Mesenchymal stem cell (in vitro differentiated cells and primary cell): ENCODE results near the gene CFAP73. TPM values are rescaled to one million over a fixed set of nuclear protein-coding genes. Genes with fewer than 3 reads are reported as not detected.

ENCODE experiments used
- DNase-seq: peaks from one replicate; pipeline ENCODE4 v3.0.0-alpha.2; 2013
- H2AFZ ChIP-seq: one replicate; pipeline ENCODE4 v1.6.1; 2013; ENCODE audit warnings: low read depth, mild to moderate bottlenecking, control low read depth, inconsistent platforms, low read length, moderate library complexity
- H2AK5ac ChIP-seq: 2 replicates; pipeline ENCODE4 v1.6.1; 2013; ENCODE audit warnings: low read length, moderate library complexity, mild to moderate bottlenecking, inconsistent platforms; ENCODE audit not compliant: severe bottlenecking
- H2BK120ac ChIP-seq: one replicate; pipeline ENCODE4 v1.6.1; 2013; ENCODE audit warnings: low read depth, mild to moderate bottlenecking, inconsistent platforms, low read length, moderate library complexity
- H2BK12ac ChIP-seq, 2 experiments: one replicate each; pipeline ENCODE4 v1.6.1; 2013; ENCODE audit warnings: inconsistent platforms in 2 of 2, low read length in 2 of 2, mild to moderate bottlenecking in 2 of 2, moderate library complexity in 2 of 2, control low read depth in 1 of 2
- H2BK15ac ChIP-seq: one replicate; pipeline ENCODE4 v1.6.1; 2013; ENCODE audit warnings: mild to moderate bottlenecking, low read depth, inconsistent platforms; ENCODE audit not compliant: poor library complexity, severe bottlenecking
- H2BK5ac ChIP-seq: 2 replicates; pipeline ENCODE4 v1.6.1; 2013; ENCODE audit warnings: low read depth, mild to moderate bottlenecking, low read length, control low read depth, inconsistent platforms; ENCODE audit not compliant: poor library complexity, severe bottlenecking
- H3K14ac ChIP-seq, 2 experiments: one replicate each; pipeline ENCODE4 v1.6.1; 2013; ENCODE audit warnings: inconsistent platforms in 2 of 2, low read length in 2 of 2, control low read depth in 1 of 2, mild to moderate bottlenecking in 1 of 2, moderate library complexity in 1 of 2
- H3K18ac ChIP-seq, 2 experiments: one replicate each; pipeline ENCODE4 v1.6.1; 2013; ENCODE audit warnings: inconsistent platforms in 2 of 2, low read length in 2 of 2, control low read depth in 1 of 2, low read depth in 1 of 2, mild to moderate bottlenecking in 1 of 2
- H3K23ac ChIP-seq, 2 experiments: one replicate each; pipeline ENCODE4 v1.6.1; 2013; ENCODE audit warnings: inconsistent platforms in 2 of 2, low read length in 2 of 2, mild to moderate bottlenecking in 2 of 2, moderate library complexity in 2 of 2, control low read depth in 1 of 2
- H3K27ac ChIP-seq: 2 replicates; pipeline ENCODE4 v1.5.1; 2013; ENCODE audit warnings: mild to moderate bottlenecking, moderate library complexity, low read length, control low read depth, inconsistent platforms; ENCODE audit not compliant: poor library complexity, severe bottlenecking
- H3K27me3 ChIP-seq, 2 experiments: 2 replicates each; pipeline versions ENCODE4 v1.6.1 to v1.7.0; 2013; ENCODE audit warnings: low read length in 2 of 2, mild to moderate bottlenecking in 2 of 2, moderate library complexity in 2 of 2, control low read depth in 1 of 2, inconsistent platforms in 1 of 2; ENCODE audit not compliant: control insufficient read depth in 1 of 2, insufficient read depth in 1 of 2
- H3K36me3 ChIP-seq, 2 experiments: 2 replicates each; pipeline versions ENCODE4 v1.6.1 to v1.7.0; 2013; ENCODE audit warnings: low read length in 2 of 2, control low read depth in 1 of 2, inconsistent platforms in 1 of 2, low read depth in 1 of 2, mild to moderate bottlenecking in 1 of 2; ENCODE audit not compliant: insufficient read depth in 2 of 2, control insufficient read depth in 1 of 2
- H3K4ac ChIP-seq, 2 experiments: one replicate each; pipeline ENCODE4 v1.6.1; 2013; ENCODE audit warnings: inconsistent platforms in 2 of 2, low read length in 2 of 2, mild to moderate bottlenecking in 2 of 2, moderate library complexity in 2 of 2, control low read depth in 1 of 2, low read depth in 1 of 2
- H3K4me1 ChIP-seq: 2 replicates; pipeline ENCODE4 v1.6.1; 2013; ENCODE audit warnings: low read depth, low read length, control low read depth; ENCODE audit not compliant: control insufficient read depth, insufficient read depth
- H3K4me2 ChIP-seq: 2 replicates; pipeline ENCODE4 v1.6.1; 2013; ENCODE audit warnings: low read length, mild to moderate bottlenecking, inconsistent platforms; ENCODE audit not compliant: poor library complexity, severe bottlenecking
- H3K4me3 ChIP-seq, 2 experiments: 2 replicates each; pipeline versions ENCODE4 v1.5.1 to v1.7.0; 2013; ENCODE audit warnings: low read length in 2 of 2, mild to moderate bottlenecking in 2 of 2, control low read depth in 1 of 2, low read depth in 1 of 2; ENCODE audit not compliant: insufficient read depth in 1 of 2
- H3K79me1 ChIP-seq: replicated peaks from 2 replicates; pipeline ENCODE4 v1.6.1; 2013; ENCODE audit warnings: mild to moderate bottlenecking, control low read depth, low read length, inconsistent platforms; ENCODE audit not compliant: poor library complexity, severe bottlenecking
- H3K9ac ChIP-seq: 2 replicates; pipeline ENCODE4 v1.7.0; 2013; ENCODE audit warnings: mild to moderate bottlenecking, low read length, moderate library complexity
- H3K9me3 ChIP-seq: 2 replicates; pipeline ENCODE4 v1.7.0; 2013; ENCODE audit warnings: mild to moderate bottlenecking, low read length; ENCODE audit not compliant: control insufficient read depth
- H4K8ac ChIP-seq: one replicate; pipeline ENCODE4 v1.6.1; 2013; ENCODE audit warnings: inconsistent platforms, mild to moderate bottlenecking, low read length, moderate library complexity
- H4K91ac ChIP-seq: one replicate; pipeline ENCODE4 v1.6.1; 2013; ENCODE audit warnings: mild to moderate bottlenecking, low read length, inconsistent platforms
- WGBS: methylation state at CpG from one replicate; pipeline ENCODE4 v1.1.7; 2013; ENCODE audit warnings: mixed read lengths; 5-methylcytosine and 5-hydroxymethylcytosine counted together
- small RNA-seq: library from polyadenylated mRNA; stranded (forward); fragments of <200 nt; extraction: miRNeasy Mini kit (QIAGEN cat#:217004); gene quantifications from one replicate; pipeline ENCODE3, GENCODE V24; 2013; ENCODE audit warnings: low read depth

CFAP73 gene

DNA sequence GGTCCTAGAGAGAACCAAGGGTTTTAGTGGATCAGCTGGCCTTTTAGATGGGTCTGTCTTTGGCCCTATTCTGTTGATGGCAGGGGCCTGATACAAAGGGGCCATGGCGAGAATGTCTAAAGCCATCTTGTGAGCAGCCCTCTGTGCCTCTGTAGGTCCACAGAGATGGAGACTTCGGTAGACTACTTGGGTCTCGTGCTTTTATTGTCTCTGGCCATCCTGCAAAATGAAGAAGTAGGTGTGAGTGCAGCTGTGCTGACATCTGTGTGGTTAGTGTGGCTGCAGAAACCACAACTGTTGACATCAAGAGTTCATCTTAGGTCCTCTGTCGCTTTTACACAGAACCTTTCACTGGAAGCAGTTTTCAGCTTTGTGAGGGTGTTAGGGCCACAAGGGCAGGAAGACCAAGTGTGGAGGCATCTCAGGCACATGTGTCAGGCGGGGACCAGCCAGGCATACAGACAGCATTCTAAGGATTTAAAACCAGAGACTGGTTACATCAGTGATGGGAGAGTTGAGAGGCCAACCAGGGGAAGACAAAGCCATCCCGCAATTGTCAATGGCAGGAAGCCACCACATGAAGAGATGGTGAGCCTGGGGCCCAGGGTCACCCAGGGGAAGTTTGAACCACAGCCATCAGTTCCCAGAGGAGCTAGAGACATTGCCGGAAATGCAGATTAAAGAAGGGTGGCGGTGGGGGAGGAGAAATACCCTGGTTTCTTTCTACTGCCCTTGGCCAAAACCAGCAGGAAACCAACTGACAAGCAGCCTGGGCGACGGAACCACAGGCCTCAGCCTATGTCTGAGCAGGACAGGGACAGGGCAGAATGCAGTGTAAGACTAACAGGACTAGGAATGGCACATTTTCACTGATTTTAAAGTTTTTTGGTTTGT lies 58.8 kb downstream of the CFAP73 start:
- no peak overlapping the region for H4K91ac ChIP-seq
- no peak overlapping the region for H3K23ac ChIP-seq
- H3K4ac ChIP-seq, result peak overlapping the region; percentile 9 to 46
- H3K36me3 ChIP-seq, result no peaks in the 10 kb centered on the region
- no peaks in the 10 kb centered on the region for H3K79me1 ChIP-seq
- no peak overlapping the region for H2BK120ac ChIP-seq
- H2AK5ac ChIP-seq, result no peak overlapping the region
- no peak overlapping the region for H3K14ac ChIP-seq
- peak overlapping the region; percentile 20 to 74 for H2BK12ac ChIP-seq
- H2BK15ac ChIP-seq, result no peak overlapping the region
- H3K27ac ChIP-seq, result no peak overlapping the region
- 77% methylated on average over 10 of the region's 10 CpGs for WGBS
- peak overlapping the region; percentile 22 to 58 for H3K18ac ChIP-seq
- peak; percentile 80 for DNase-seq
- no peak overlapping the region for H3K9ac ChIP-seq
- no peak overlapping the region for H3K4me3 ChIP-seq
- no peak overlapping the region for H2BK5ac ChIP-seq
- H3K27me3 ChIP-seq, result no peaks in the 10 kb centered on the region
- no peaks in the 10 kb centered on the region for H3K9me3 ChIP-seq
- no peak overlapping the region for H4K8ac ChIP-seq
- H3K4me2 ChIP-seq, result no peak overlapping the region
- H3K4me1 ChIP-seq, result no peaks in the 10 kb centered on the region
- no peak overlapping the region for H2AFZ ChIP-seq

Small RNAs within 50 kb of the gene (small RNA-seq; reads per million reads assigned to genes)
- gene MIR7106 (not detected), gene RF00019 (not detected)
